GM12865 (cell line): Measurements from ENCODE around the gene PRKCA.

Source experiments
- DNase-seq: peaks from one replicate; pipeline ENCODE4 v3.0.0; 2010; ENCODE audit warnings: low read depth
- H3K4me3 ChIP-seq: 2 replicates; pipeline ENCODE4 v1.5.1; 2011; ENCODE audit warnings: mild to moderate bottlenecking, low read depth, low read length, control low read depth
- TF ChIP-seq, protein P1 (sequence below): IDR thresholded peaks from 2 replicates; pipeline ENCODE4 v1.5.1; 2011; ENCODE audit warnings: low read length, control low read depth, low read depth, inconsistent platforms; ENCODE audit not compliant: insufficient read depth; ENCODE audit errors: missing control alignments

The PRKCA gene

DNA sequence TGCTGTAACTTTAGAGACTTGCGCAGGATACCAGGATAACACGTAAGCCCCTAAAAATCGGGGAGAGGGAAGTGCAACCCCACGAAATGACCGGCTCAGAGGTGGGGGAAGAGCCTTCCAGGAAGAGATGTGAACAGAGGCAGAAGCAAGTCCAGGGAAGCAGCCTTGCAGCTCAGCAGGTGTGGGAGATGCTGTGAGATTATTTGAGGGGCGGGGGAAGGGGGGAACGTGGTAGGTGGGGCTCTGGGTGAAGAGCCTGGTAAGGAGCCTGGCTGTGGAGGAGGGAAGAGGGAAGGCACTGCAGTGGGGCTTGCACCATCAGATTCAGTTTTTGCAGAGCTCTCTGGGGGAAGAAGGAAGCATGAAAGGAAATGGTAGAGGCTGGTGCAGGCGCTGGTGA, 437.1 kb downstream of the PRKCA start:
- DNase-seq: no peak
- TF ChIP-seq, protein P1, sequence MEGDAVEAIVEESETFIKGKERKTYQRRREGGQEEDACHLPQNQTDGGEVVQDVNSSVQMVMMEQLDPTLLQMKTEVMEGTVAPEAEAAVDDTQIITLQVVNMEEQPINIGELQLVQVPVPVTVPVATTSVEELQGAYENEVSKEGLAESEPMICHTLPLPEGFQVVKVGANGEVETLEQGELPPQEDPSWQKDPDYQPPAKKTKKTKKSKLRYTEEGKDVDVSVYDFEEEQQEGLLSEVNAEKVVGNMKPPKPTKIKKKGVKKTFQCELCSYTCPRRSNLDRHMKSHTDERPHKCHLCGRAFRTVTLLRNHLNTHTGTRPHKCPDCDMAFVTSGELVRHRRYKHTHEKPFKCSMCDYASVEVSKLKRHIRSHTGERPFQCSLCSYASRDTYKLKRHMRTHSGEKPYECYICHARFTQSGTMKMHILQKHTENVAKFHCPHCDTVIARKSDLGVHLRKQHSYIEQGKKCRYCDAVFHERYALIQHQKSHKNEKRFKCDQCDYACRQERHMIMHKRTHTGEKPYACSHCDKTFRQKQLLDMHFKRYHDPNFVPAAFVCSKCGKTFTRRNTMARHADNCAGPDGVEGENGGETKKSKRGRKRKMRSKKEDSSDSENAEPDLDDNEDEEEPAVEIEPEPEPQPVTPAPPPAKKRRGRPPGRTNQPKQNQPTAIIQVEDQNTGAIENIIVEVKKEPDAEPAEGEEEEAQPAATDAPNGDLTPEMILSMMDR: no peak
- no peak overlapping the region for H3K4me3 ChIP-seq

DNA sequence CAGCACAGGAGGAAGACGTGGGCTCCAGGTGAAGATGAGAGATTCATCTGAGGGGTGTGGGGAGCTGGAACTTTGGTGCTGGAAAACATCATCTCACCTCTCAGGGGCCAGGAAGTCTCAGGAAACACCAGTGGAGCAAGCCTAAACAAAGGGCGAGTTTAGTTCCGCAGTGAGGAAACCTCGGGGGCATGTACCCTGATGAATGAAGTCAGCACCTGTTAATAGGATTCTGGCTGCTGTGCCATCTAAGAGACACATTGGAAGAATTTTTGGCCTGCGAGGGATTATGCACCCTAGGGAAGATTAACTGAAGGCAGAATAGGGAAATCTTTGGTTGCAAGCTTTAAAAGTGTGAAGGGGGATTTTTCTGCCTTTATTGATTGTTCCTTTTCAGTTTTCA, 437.8 kb downstream of the PRKCA start:
- DNase-seq: no peak
- TF ChIP-seq, protein P1: no peak
- H3K4me3 ChIP-seq: no peak overlapping the region

DNA sequence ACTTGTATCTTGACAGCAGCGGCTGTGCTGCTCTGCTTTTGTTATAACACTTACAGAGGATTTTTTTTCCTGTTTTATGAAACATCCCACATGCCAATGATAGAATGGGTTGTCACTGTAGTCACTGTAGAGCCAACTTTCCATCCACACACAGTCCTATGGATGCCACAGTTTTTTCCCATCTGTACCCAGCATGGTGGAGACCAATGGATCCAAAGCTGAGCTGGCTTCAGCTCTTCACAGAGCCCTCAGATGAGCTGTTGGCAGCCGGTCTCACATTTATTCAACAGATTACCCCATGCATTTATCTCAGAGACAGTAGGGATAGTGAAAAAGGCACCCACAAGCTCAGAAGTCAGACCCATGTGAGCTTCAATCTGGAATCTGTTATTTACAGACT, 441.1 kb downstream of the PRKCA start:
- TF ChIP-seq, protein P1: no peak
- no peak overlapping the region for H3K4me3 ChIP-seq
- DNase-seq: no peak

DNA sequence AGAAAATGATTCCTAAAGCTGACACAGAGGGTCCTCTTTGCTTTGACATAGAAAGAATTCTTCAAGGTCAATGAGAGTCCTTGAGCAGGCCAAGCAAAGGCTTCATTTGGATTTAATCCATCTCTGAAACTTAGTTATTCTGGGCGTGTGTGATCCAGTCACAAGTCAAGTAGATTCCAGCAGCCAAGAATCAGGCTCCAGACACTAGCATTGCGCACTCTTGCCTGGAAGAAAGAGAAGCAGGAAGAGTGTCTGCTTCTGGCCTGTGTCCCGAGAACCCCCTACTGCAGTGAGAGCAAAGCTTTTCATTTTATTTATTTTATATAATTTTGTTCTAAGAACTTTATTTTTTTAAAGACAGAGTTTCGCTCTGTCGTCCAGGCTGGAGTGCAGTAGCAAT, 444.3 kb downstream of the PRKCA start:
- no peak for DNase-seq
- TF ChIP-seq, protein P1: no peak

DNA sequence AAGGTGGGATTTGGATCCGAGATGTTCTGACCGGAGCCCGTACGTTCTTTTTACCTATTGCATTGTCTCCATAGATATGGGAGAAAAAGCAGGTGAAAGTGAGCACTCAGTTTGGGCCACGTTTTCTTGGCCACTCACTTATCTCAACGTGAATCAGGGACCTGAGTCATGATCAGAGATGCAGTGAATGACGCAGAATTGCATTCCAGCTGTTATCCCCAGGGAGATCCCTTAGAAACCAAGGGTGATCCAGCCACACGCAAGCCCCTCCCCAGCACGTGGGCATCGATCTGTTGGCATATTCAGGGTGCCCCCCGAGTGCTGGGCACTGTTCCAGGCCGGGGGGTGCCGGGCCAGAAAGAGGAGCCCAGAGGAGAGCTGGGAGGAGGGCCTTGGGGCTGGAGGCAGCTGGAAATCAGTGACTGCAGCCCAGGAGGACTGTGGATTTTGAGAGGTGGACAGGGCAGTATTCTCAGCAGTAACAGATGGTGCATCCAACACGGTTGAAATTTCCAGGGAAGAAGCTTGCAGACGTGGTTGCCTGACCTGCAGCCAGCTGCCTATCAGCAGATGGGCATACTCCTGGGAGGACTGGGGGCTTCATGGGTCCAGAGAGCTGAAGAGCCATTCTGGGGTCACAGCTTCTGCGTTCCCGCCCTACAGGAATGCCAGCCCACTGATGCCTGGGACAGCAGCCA, 445.3 kb downstream of the PRKCA start:
- DNase-seq: no peak
- H3K4me3 ChIP-seq: no peak overlapping the region
- TF ChIP-seq, protein P1: no peak

More for the DNA sequence above, 444.3 kb downstream of the PRKCA start:
- H3K4me3 ChIP-seq: no peak overlapping the region

DNA sequence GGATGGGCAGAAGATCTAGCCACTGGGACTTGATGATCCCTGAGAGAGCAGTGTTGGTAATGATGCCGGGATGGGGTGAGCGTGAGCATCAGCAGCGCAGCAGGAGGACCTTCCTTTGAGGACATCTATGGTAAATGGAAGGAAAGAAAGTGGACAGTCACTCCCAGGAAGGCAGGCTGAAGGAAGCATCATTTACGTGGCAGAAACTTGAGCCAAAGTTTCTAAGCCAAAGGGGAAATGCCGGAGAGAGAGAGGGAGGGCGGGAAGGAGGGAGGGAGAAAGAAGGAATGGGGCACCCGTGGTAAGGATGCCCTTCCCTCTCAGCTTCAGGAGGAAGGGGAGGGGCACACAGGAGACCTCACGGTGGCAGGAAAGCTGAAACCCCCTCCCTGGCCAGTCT, 446.2 kb downstream of the PRKCA start:
- TF ChIP-seq, protein P1: no peak
- DNase-seq: no peak
- H3K4me3 ChIP-seq: no peak overlapping the region
